Measurements from ENCODE around the gene THAP8. TPM values are rescaled to one million over a fixed set of nuclear protein-coding genes. Genes with fewer than 3 reads are reported as not detected.

Gene THAP8
- total RNA-seq, 1 donor from 2014 or later, result 6.7 TPM

GRCh38 chr19:36084231-36085009, 30.3 kb upstream of the THAP8 start:
- H3K27me3 ChIP-seq, result no peaks in the 10 kb centered on the region
- H2AFZ ChIP-seq (replicated peaks), result no peak overlapping the region
- H3K9ac ChIP-seq, result no peak overlapping the region
- H3K27me3 Mint-ChIP-seq (ENCODE audit: insufficient read depth, low read depth), result peaks cover 2% of the 10 kb centered on the region
- no peak overlapping the region for H3K4me3 Mint-ChIP-seq
- TF ChIP-seq EZH2phosphoT487 (IDR thresholded peaks at IDR 0.05), result no peak
- TF ChIP-seq, protein P1, sequence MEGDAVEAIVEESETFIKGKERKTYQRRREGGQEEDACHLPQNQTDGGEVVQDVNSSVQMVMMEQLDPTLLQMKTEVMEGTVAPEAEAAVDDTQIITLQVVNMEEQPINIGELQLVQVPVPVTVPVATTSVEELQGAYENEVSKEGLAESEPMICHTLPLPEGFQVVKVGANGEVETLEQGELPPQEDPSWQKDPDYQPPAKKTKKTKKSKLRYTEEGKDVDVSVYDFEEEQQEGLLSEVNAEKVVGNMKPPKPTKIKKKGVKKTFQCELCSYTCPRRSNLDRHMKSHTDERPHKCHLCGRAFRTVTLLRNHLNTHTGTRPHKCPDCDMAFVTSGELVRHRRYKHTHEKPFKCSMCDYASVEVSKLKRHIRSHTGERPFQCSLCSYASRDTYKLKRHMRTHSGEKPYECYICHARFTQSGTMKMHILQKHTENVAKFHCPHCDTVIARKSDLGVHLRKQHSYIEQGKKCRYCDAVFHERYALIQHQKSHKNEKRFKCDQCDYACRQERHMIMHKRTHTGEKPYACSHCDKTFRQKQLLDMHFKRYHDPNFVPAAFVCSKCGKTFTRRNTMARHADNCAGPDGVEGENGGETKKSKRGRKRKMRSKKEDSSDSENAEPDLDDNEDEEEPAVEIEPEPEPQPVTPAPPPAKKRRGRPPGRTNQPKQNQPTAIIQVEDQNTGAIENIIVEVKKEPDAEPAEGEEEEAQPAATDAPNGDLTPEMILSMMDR (IDR thresholded peaks at IDR 0.05), result no peak
- no peak for TF ChIP-seq EZH2 (IDR thresholded peaks at IDR 0.05)
- no peaks in the 10 kb centered on the region for H3K9me3 Mint-ChIP-seq
- H3K4me1 Mint-ChIP-seq, result no peaks in the 10 kb centered on the region
- no peaks in the 10 kb centered on the region for H3K9me3 ChIP-seq (ENCODE audit: low read depth)
- H3K27ac ChIP-seq, result no peak overlapping the region
- H3K79me2 ChIP-seq (ENCODE audit: low read depth), result no peaks in the 10 kb centered on the region
- no peak for DNase-seq (ENCODE audit: low spot score)
- H3F3A ChIP-seq (ENCODE audit: low read depth), result no peaks in the 10 kb centered on the region
- no peak overlapping the region for H3K4me2 ChIP-seq
- no peaks in the 10 kb centered on the region for H3K4me1 ChIP-seq
- H3K36me3 ChIP-seq, result peaks cover 3% of the 10 kb centered on the region
- no peak overlapping the region for H3K4me3 ChIP-seq
- no peaks in the 10 kb centered on the region for H4K20me1 ChIP-seq (ENCODE audit: low read depth)
- H3K27ac Mint-ChIP-seq, result no peak overlapping the region
- peaks cover 26% of the 10 kb centered on the region for H3K36me3 Mint-ChIP-seq

DNA sequence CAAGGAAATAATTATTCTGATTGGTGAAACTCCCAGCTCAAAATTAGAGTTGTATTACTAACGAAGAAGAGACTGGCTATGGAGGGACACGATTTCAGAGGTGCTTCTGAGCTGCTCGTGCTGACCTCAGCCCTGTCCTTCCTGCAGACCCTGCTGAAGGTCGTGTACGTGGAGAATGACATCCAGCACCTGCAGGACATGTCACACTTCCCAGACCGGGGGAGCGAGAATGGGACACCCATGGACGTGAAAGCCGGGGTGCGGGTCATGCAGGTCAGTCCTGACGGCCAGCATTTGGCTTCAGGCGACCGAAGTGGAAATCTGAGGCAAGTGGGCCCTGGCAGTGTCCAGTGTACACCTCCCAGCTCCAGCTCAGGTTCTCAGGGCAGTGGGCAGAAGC, 28.8 kb upstream of the THAP8 start:
- Histone ChIP-seq H4K20me1 (ENCODE audit: low read depth) (no peaks in the 10 kb centered on the region), H3K9ac (no peak overlapping the region), H3K27me3 (no peaks in the 10 kb centered on the region), H2AFZ (replicated peaks) (no peak overlapping the region), H3K9me3 (ENCODE audit: low read depth) (no peaks in the 10 kb centered on the region), H3K4me2 (no peak overlapping the region), H3K27ac (no peak overlapping the region), H3K36me3 (peaks cover 3% of the 10 kb centered on the region), H3K4me3 (no peak overlapping the region), H3F3A (ENCODE audit: low read depth) (no peaks in the 10 kb centered on the region), H3K4me1 (no peaks in the 10 kb centered on the region), H3K79me2 (ENCODE audit: low read depth) (no peaks in the 10 kb centered on the region)
- TF ChIP-seq EZH2phosphoT487 (IDR thresholded peaks at IDR 0.05) (no peak), EZH2 (IDR thresholded peaks at IDR 0.05) (no peak)
- TF ChIP-seq, protein P1 (IDR thresholded peaks at IDR 0.05), result no peak
- DNase-seq (ENCODE audit: low spot score), result no peak
- no peak overlapping the region for H3K27ac Mint-ChIP-seq
- H3K4me1 Mint-ChIP-seq, result no peaks in the 10 kb centered on the region
- peaks cover 24% of the 10 kb centered on the region for H3K36me3 Mint-ChIP-seq
- H3K27me3 Mint-ChIP-seq (ENCODE audit: insufficient read depth, low read depth), result no peaks in the 10 kb centered on the region
- H3K9me3 Mint-ChIP-seq, result no peaks in the 10 kb centered on the region
- no peak overlapping the region for H3K4me3 Mint-ChIP-seq

DNA sequence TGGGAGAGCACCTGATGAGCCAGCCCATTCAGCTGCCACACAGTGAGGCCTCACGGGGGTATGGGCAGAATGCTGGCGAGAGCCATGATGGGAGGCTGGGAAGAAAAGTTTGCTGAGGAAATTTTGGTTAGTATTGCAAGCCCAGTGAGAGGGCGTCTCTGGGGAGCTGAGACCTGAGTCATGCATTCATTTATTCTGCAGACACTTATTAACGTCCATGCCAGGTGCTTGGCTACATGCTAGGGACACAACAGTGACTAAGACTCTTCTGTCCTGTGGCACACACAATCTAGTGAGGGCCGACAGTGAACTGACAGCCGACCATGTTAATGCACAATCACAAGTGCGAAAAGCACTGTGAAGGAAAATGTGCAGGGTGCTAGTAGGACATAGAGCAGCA, 27.8 kb upstream of the THAP8 start:
- Mint-ChIP-seq H3K27me3 (ENCODE audit: insufficient read depth, low read depth) (no peaks in the 10 kb centered on the region), H3K27ac (no peak overlapping the region), H3K36me3 (peaks cover 24% of the 10 kb centered on the region), H3K9me3 (no peaks in the 10 kb centered on the region), H3K4me3 (no peak overlapping the region), H3K4me1 (no peaks in the 10 kb centered on the region)
- Histone ChIP-seq H3K79me2 (ENCODE audit: low read depth) (no peaks in the 10 kb centered on the region), H3K4me3 (no peak overlapping the region), H3K4me2 (no peak overlapping the region), H4K20me1 (ENCODE audit: low read depth) (no peaks in the 10 kb centered on the region), H3F3A (ENCODE audit: low read depth) (no peaks in the 10 kb centered on the region), H3K27ac (no peak overlapping the region), H2AFZ (replicated peaks) (no peak overlapping the region), H3K4me1 (no peaks in the 10 kb centered on the region), H3K9ac (no peak overlapping the region), H3K36me3 (peaks cover 3% of the 10 kb centered on the region), H3K27me3 (no peaks in the 10 kb centered on the region), H3K9me3 (ENCODE audit: low read depth) (no peaks in the 10 kb centered on the region)
- DNase-seq (ENCODE audit: low spot score), result no peak
- no peak for TF ChIP-seq EZH2phosphoT487 (IDR thresholded peaks at IDR 0.05)
- TF ChIP-seq, protein P1 (IDR thresholded peaks at IDR 0.05), result no peak
- TF ChIP-seq EZH2 (IDR thresholded peaks at IDR 0.05), result no peak

Measured in neural progenitor cell (in vitro differentiated cells).